GM21576 (cell line): Measurements from ENCODE around the gene RCE1.
"Not testable (repeated sequence)": the region's sequence is repeated elsewhere in the genome, so short reads cannot be mapped to it uniquely, and the experiment has no call there.

Experiments
- ATAC-seq: cut with Tn5 transposase; IDR thresholded peaks from one replicate; pipeline ENCODE4 v1.9.1; 2021; ENCODE audit warnings: mild to moderate bottlenecking, moderate library complexity; ENCODE audit not compliant: unreplicated experiment

Gene RCE1

GRCh38 chr11:66842896-66843775 lies at the start of gene RCE1:
Gene RCE1, plus strand, starts transcription at chr11:66843441. Its CDS starts 15 bp downstream, at chr11:66843456.
- ATAC-seq, result peak; percentile 67

GRCh38 chr11:66799815-66800214 lies 43.4 kb upstream of the RCE1 start:
- ATAC-seq, result not testable (repeated sequence)

- peak; percentile 64 for ATAC-seq
Observed at GRCh38 chr11:66800720-66801428, 42.4 kb upstream of the RCE1 start.

DNA sequence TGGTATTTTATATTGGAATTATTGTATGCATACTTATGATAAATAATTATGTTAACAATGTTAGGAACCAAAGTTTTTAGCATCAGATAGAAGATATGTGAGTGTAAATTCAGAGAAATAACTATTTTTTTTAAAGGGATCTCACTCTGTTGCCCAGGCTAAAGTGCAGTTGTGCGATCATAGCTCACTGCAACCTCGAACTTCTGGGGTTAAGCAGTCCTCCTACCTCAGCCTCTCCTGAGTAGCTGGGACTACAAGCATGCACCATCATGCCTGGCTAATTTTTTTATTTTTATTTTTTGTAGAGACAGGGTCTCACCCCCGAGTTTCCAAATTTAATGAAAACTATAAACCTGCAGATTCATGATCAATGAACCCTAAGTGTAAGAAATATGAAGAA lies 33.6 kb upstream of the RCE1 start:
- no peak for ATAC-seq

DNA sequence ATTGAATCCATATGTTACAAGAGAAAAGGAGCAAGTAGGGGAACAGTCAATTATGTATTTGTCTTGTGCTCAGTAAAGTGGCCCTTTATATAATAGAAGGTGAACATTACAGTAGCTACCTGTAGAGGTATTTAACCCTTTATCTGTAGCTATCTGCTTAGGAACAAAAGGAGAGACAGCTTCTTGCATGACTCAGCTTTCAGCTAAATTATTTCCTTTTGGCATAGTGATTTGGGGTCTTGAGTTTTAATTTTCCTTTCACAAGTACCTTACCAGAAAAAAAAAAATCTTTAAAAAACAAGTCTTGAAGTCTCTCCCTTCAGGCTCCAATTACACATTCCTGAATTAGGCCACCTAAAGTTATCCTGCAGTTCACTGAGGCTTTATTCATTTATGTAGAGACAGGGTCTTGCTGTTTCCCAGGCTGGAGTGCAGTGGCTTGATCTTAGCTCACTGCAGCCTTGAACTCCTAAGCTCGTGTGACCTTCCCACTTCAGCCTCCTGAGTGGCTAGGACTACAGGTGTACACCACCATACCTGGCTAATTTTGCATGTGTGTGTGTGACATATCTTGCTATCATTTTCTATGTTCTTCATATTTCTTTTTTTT lies 32.6 kb upstream of the RCE1 start:
- ATAC-seq, result no peak

DNA sequence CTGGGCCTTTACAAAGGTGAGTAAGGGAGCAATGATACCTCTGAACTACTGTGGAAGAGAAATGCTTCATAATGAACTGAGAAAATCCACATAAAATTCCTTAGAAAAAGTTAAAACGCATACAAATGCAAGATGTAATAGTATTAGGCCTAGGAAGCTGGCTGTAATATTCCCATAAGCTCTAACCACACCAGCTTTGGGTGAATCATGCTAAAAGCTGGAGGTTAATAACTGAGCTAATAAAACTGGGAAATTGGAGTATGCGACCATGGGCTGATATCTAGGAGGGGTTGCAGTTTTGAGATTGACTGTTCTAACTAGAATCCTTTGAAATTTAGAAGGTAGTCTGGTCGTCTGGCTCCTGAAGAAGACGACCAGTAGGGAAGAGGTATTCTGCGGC lies 28.6 kb upstream of the RCE1 start:
- ATAC-seq, result no peak

DNA sequence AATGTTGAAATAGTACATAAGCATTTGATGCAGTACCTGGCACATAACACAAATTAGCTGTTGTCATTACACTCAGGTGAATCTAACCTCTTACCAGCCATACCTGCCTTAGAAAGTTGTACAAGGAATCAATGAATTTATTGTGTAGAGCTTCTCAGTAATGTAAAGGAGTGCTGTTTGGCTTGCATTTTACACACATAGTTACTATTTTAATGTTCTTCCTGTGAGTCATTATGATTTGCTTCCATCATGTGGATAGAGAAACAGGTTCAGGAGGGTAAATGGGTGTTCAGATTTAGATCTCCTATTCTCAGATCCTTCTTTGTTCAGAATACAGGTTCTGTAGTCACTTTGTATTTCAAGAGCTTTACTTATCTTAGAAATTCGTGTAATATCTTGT lies 27.6 kb upstream of the RCE1 start:
- ATAC-seq, result no peak

DNA sequence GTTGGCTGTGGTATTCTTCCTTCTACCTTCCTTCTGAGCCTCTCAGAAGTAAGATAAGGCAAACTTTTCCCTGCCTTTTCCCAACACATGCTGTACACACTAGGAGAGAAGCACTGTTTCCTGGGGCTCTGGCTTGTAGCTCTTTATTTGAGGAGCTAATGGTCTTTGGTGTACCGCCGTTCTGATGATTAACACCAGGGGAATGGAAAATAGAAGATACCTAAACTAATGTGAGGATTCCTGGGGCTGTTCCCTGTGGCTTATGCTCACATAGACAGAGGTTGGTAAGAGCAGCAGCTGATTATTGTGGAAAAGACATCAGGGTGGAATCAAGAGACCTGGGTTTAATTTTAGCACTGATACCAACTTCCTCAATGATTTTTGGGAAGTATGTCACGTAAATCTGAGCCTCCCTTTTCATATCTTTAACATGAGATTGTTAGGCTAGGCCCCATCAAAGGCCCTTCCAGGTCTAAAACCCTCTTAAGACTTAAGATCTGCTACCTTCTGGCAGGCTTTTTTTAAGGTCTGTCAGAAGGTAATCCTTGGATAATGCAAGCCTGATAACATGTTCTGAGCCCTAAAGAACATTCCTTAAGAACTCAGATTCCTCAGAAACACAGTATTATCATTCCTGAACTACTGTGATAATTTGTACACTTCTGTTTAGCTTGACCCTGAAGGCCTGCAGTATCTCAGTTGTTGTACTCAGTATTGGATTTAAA lies 24.8 kb upstream of the RCE1 start:
- no peak for ATAC-seq

- no peak for ATAC-seq
Observed at GRCh38 chr11:66820381-66820780, 22.9 kb upstream of the RCE1 start.

- ATAC-seq, result no peak
Observed at GRCh38 chr11:66820901-66821300, 22.3 kb upstream of the RCE1 start.

- no peak for ATAC-seq
Observed at GRCh38 chr11:66823700-66824099, 19.5 kb upstream of the RCE1 start.

DNA sequence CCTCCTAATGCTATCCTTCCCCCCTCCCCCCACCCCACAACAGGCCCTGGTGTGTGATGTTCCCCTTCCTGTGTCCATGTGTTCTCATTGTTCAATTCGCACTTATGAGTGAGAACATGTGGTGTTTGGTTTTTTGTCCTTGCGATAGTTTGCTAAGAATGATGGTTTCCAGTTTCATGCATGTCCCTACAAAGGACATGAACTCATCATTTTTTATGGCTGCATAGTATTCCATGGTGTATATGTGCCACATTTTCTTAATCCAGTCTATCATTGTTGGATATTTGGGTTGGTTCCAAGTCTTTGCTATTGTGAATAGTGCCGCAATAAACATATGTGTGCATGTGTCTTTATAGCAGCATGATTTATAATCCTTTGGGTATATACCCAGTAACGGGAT lies 18.7 kb upstream of the RCE1 start:
- not testable (repeated sequence) for ATAC-seq

- ATAC-seq, result no peak
Observed at GRCh38 chr11:66834539-66834845, 8.7 kb upstream of the RCE1 start.

GRCh38 chr11:66834943-66835342 lies 8.3 kb upstream of the RCE1 start:
- ATAC-seq, result no peak

DNA sequence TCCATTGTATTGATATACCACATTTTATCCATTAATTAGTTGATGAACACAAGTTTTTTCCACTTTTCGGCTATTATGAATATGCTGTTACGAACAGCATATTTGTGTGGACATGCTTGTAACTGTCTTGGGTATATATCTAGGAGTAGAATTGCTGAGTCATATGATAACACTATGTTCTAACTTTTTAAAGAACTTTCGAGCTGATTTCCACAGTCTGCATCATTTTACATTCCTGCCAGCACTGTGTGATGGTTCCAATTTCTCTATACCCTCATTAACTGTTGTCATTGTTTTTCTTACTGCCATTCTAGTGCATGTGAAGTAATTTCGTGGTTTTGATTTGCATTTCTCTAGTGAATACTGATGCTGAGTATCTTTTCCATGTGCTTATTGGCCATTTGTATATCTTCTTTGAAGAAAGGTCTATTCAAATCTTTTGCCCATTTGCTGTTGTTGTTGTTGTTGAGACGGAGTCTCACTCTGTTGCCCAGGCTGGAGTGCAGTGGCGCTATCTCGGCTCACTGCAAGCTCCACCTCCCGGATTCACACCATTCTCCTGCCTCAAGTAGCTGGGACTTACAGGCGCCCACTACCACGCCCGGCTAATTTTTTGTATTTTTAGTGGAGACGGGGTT lies 7.4 kb upstream of the RCE1 start:
- no peak for ATAC-seq

DNA sequence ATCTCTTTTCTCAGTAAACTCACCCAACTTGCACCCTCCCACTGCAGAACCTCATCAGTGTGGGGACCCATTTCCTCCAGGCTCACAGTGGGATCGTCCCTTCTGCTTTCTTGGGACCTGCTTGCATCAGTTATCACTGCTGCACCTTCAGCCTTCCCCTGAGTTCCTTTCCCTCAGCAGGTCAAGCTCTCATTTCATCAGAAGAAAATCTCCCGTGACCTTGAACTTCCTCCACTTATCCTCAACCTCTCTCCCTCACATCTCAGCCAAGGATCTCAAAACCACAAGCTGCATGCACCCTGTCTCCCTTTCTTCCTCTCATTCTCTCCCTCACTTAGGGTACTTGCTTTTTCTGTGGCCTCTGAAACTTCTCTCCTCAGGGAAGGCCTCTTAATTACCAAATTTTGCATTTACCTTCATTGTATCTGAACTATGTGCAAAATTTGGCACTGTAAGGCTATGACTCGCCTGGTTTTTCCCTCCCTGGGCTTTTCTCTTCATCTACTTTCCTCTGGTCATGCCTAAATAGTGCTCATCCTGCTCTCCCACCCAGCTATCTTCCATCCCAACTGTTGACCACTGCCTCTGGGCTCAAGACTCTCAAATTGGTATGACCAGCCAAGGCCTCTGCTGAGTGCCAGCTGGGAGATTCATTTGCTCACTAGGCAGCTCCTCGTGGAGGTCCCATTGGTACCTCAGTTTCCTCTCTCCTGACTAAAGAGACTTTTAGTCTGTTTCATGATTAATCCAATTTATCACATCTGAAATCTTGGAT lies 2.7 kb upstream of the RCE1 start:
- no peak for ATAC-seq

- ATAC-seq, result no peak
Observed at GRCh38 chr11:66841861-66842260, 1.4 kb upstream of the RCE1 start.

- ATAC-seq, result no peak
Observed at GRCh38 chr11:66842501-66842895, 743 bp upstream of the RCE1 start.

- no peak for ATAC-seq
Observed at GRCh38 chr11:66843776-66844495, 695 bp downstream of the RCE1 start.
